ENCODE data around the gene SLC8A1.
A peak's percentile ranks its signal among the peaks of the same experiment; 100 is the strongest.

SLC8A1 gene

GRCh38 chr2:40348038-40348437 is 103.9 kb downstream of the SLC8A1 start:
- peak in 1 of 3 experiments; percentile 23 for DNase-seq

GRCh38 chr2:40346535-40347354 is 105.1 kb downstream of the SLC8A1 start:
- no peak for DNase-seq

GRCh38 chr2:40344364-40344763 is 107.5 kb downstream of the SLC8A1 start:
- DNase-seq, result no peak

- DNase-seq, result no peak
Observed at GRCh38 chr2:40343902-40344301, 108.0 kb downstream of the SLC8A1 start.

- no peak for DNase-seq
Observed at GRCh38 chr2:40341198-40341597, 110.7 kb downstream of the SLC8A1 start.

GRCh38 chr2:40339026-40339425 is 112.9 kb downstream of the SLC8A1 start:
- no peak for DNase-seq

- peak in 1 of 3 experiments; percentile 13 for DNase-seq
Observed at GRCh38 chr2:40332191-40332826, 119.6 kb downstream of the SLC8A1 start.

- DNase-seq, result no peak
Observed at GRCh38 chr2:40330096-40330495, 121.8 kb downstream of the SLC8A1 start.

GRCh38 chr2:40329739-40330030 is 122.2 kb downstream of the SLC8A1 start:
- no peak for DNase-seq

GRCh38 chr2:40325116-40325515 is 126.8 kb downstream of the SLC8A1 start:
- no peak for DNase-seq

GRCh38 chr2:40324656-40325055 is 127.2 kb downstream of the SLC8A1 start:
- no peak for DNase-seq

- DNase-seq, result no peak
Observed at GRCh38 chr2:40321822-40322221, 130.1 kb downstream of the SLC8A1 start.

GRCh38 chr2:40321016-40321623 is 130.8 kb downstream of the SLC8A1 start:
- no peak for DNase-seq

- DNase-seq, result no peak
Observed at GRCh38 chr2:40318921-40319320, 133.0 kb downstream of the SLC8A1 start.

- DNase-seq, result no peak
Observed at GRCh38 chr2:40317761-40318160, 134.1 kb downstream of the SLC8A1 start.

- DNase-seq, result no peak
Observed at GRCh38 chr2:40317046-40317445, 134.8 kb downstream of the SLC8A1 start.

GRCh38 chr2:40316620-40317019 is 135.3 kb downstream of the SLC8A1 start:
- no peak for DNase-seq

GRCh38 chr2:40315683-40316082 is 136.2 kb downstream of the SLC8A1 start:
- DNase-seq, result no peak

- DNase-seq, result no peak
Observed at GRCh38 chr2:40311026-40311425, 140.9 kb downstream of the SLC8A1 start.

- no peak for DNase-seq
Observed at GRCh38 chr2:40310303-40310702, 141.6 kb downstream of the SLC8A1 start.

GRCh38 chr2:40304340-40304739 is 147.6 kb downstream of the SLC8A1 start:
- no peak for DNase-seq

GRCh38 chr2:40303746-40304145 is 148.1 kb downstream of the SLC8A1 start:
- no peak for DNase-seq

- DNase-seq, result no peak
Observed at GRCh38 chr2:40302751-40303325, 149.1 kb downstream of the SLC8A1 start.

- no peak for DNase-seq
Observed at GRCh38 chr2:40300391-40300790, 151.5 kb downstream of the SLC8A1 start.

All from NCI-H1417 (cell line).